ENCODE measurements around the gene MOSMO. TPM values are rescaled to one million over a fixed set of nuclear protein-coding genes. Genes with fewer than 3 reads are reported as not detected.
A peak's percentile ranks its signal among the peaks of the same experiment; 100 is the strongest.

Gene MOSMO
- total and polyA plus RNA-seq, 9 of the 15 experiments (the other 6 are each of a cell fraction or from before 2014, with no cell fraction given) = 1.9 to 13.3 (median 7.7) TPM

GRCh38 chr16:22098405-22099255 is 90.7 kb downstream of the MOSMO start (continued):
- peak; percentile 43 for TF ChIP-seq E2F8 (IDR thresholded peaks at IDR 0.05; ENCODE audit: low read depth, partially characterized antibody)

- Histone ChIP-seq H3K9me1 (ENCODE audit: control insufficient read depth, insufficient read depth, low read length) (no peaks in the 10 kb centered on the region), H3K4me3 (no peak overlapping the region), H3K4me2 (ENCODE audit: insufficient read depth, low read length) (no peak overlapping the region), H4K20me1 (replicated peaks; ENCODE audit: control insufficient read depth, insufficient read depth, low read length) (no peaks in the 10 kb centered on the region), H2AFZ (ENCODE audit: low read depth, low read length) (peak overlapping the region; percentile 55; the same call in 1 of the 2 replicates), H3K9me3 (replicated peaks; ENCODE audit: control insufficient read depth, insufficient read depth, low read depth, low read length) (no peaks in the 10 kb centered on the region), H3K4me1 (replicated peaks in 1 of 2; ENCODE audit: control insufficient read depth in 2 of 2, insufficient read depth in 2 of 2, low read length in 2 of 2) (no peaks in the 10 kb centered on the region), H3K27me3 (ENCODE audit: control insufficient read depth in 2 of 2, insufficient read depth in 2 of 2, low read length in 2 of 2) (no peaks in the 10 kb centered on the region; a peak in 3 of 5 replicates), H3K9ac (ENCODE audit: insufficient read depth in 1 of 2, low read depth in 2 of 2, low read length in 2 of 2) (no peak overlapping the region), H3K27ac (ENCODE audit: extremely low read depth, low read depth, low read length) (no peak overlapping the region), H3K79me2 (ENCODE audit: control insufficient read depth, insufficient read depth, low read length) (no peaks in the 10 kb centered on the region), H3K36me3 (ENCODE audit: control insufficient read depth, insufficient read depth, low read length) (no peaks in the 10 kb centered on the region)
- no peak for TF ChIP-seq TCF3 (CRISPR knock-in tag; IDR thresholded peaks at IDR 0.05)
- no peak for TF ChIP-seq KAT7 (CRISPR knock-in tag; IDR thresholded peaks at IDR 0.05; ENCODE audit: borderline replicate concordance)
- TF ChIP-seq ZNF561 (CRISPR knock-in tag; conservative IDR thresholded peaks at IDR 0.05) = no peak
- peak; percentile 70; the same call in 1 of the 2 replicates for TF ChIP-seq ESRRA (IDR thresholded peaks at IDR 0.05; ENCODE audit: borderline replicate concordance, low read depth)
- TF ChIP-seq FOXK1 (CRISPR knock-in tag; IDR thresholded peaks at IDR 0.05; ENCODE audit: borderline replicate concordance) = no peak
- no peak for TF ChIP-seq KLF16 (IDR thresholded peaks at IDR 0.05)
- no peak for TF ChIP-seq ARID3A (IDR thresholded peaks at IDR 0.05; ENCODE audit: borderline replicate concordance, low read depth, low read length)
- TF ChIP-seq DNMT1 (IDR thresholded peaks at IDR 0.05) = no peak
- in situ Hi-C loops (cut with MboI) (loop anchor here (5.0 kb wide), 1 partner anchor 102 kb away; no protein-coding TSS in a partner anchor), intact Hi-C loops (cut with micrococcal nuclease) (loop anchor here (1.0 to 5.0 kb wide), 3 partner anchors 88 to 147 kb away; partner anchors contain the start of genes PDZD9 and UQCRC2)
- ChIA-PET POLR2A (interaction anchor here (0.6 to 1.4 kb wide), 7 partner anchors 10 to 105 kb away, joined by 3 to 4 read pairs (median 3); no protein-coding TSS in a partner anchor), CTCF (ENCODE audit: low intra/inter-chr PET ratio) (interaction anchor here (1.0 to 1.9 kb wide), 3 partner anchors 99 to 150 kb away, joined by 4 to 13 read pairs (median 11); partner anchors contain the start of gene PDZD9)
- ATAC-seq (no peak), DNase-seq (ENCODE audit: extremely low read depth in 1 of 4, low spot score in 3 of 4) (no peak), FAIRE-seq (no peak)
- BruUV-seq (replicated peaks) = no TSS peak
- WGBS (ENCODE audit: insufficient coverage, low coverage, missing lambda C conversion rate) = 32% methylated on average over 9 of the region's 9 CpGs
Observed at GRCh38 chr16:22099256-22099975, 91.5 kb downstream of the MOSMO start.
